KMS-11 (cell line): ENCODE measurements around the gene CCDC85B.

Experiments used
- H2AFZ ChIP-seq: fragments of 200-600 bp; sonication (generic); 2 replicates; pipeline ENCODE4 v1.6.1; 2016; ENCODE audit warnings: antibody characterized with exemption, mixed run types, low read depth
- H3K27ac ChIP-seq: fragments of 200-600 bp; sonication (generic); 2 replicates; pipeline ENCODE4 v1.6.1; 2016; ENCODE audit warnings: mild to moderate bottlenecking, mixed run types
- H3K27me3 ChIP-seq: fragments of 200-600 bp; sonication (generic); 2 replicates; pipeline ENCODE4 v1.6.1; 2017; ENCODE audit warnings: mild to moderate bottlenecking, low read depth, mixed run types, moderate library complexity; ENCODE audit not compliant: insufficient read depth
- H3K36me3 ChIP-seq: fragments of 200-600 bp; sonication (generic); 2 replicates; pipeline ENCODE4 v1.6.1; 2017; ENCODE audit warnings: mild to moderate bottlenecking, mixed run types; ENCODE audit not compliant: insufficient read depth
- H3K4me1 ChIP-seq: fragments of 200-600 bp; sonication (generic); 2 replicates; pipeline ENCODE4 v1.6.1; 2016; ENCODE audit warnings: mild to moderate bottlenecking, low read depth, mixed run types; ENCODE audit not compliant: poor library complexity, severe bottlenecking
- H3K4me2 ChIP-seq: fragments of 200-600 bp; sonication (generic); 2 replicates; pipeline ENCODE4 v1.7.0; 2016; ENCODE audit warnings: mild to moderate bottlenecking, mixed run types
- H3K4me3 ChIP-seq: fragments of 200-600 bp; sonication (generic); IDR thresholded peaks from 2 replicates; pipeline ENCODE4 v1.6.1; 2017; ENCODE audit warnings: low read depth, low read length, mixed read lengths; ENCODE audit not compliant: insufficient read depth
- H3K79me2 ChIP-seq: fragments of 200-600 bp; sonication (generic); 2 replicates; pipeline ENCODE4 v1.6.1; 2016; ENCODE audit warnings: low read depth, mixed run types; ENCODE audit not compliant: insufficient read depth
- H3K9ac ChIP-seq: fragments of 200-600 bp; sonication (generic); 2 replicates; pipeline ENCODE4 v1.6.1; 2016; ENCODE audit warnings: mild to moderate bottlenecking, mixed run types
- H4K20me1 ChIP-seq: fragments of 200-600 bp; sonication (generic); 2 replicates; pipeline ENCODE4 v1.6.1; 2016; ENCODE audit warnings: mild to moderate bottlenecking, mixed run types; ENCODE audit not compliant: insufficient read depth
- CTCF ChIP-seq: fragments of 200-600 bp; sonication (generic); conservative IDR thresholded peaks from 2 replicates; pipeline ENCODE4 v1.6.1; 2017; ENCODE audit warnings: low read depth, mild to moderate bottlenecking, antibody characterized with exemption, low read length, moderate library complexity, mixed read lengths

CCDC85B gene

GRCh38 chr11:65865550-65866172 is 24.8 kb upstream of the CCDC85B start:
- Histone ChIP-seq H3K27me3 (no peaks in the 10 kb centered on the region), H3K36me3 (no peaks in the 10 kb centered on the region), H4K20me1 (no peaks in the 10 kb centered on the region), H3K4me3 (no peak overlapping the region), H3K9ac (no peak overlapping the region), H3K4me1 (peaks cover 14% of the 10 kb centered on the region), H2AFZ (no peak overlapping the region), H3K79me2 (peaks cover 22% of the 10 kb centered on the region), H3K27ac (no peak overlapping the region), H3K4me2 (no peak overlapping the region)
- TF ChIP-seq CTCF, result no peak

GRCh38 chr11:65866509-65867283 is 23.8 kb upstream of the CCDC85B start:
- no peaks in the 10 kb centered on the region for H4K20me1 ChIP-seq

GRCh38 chr11:65867284-65868071 is 23.0 kb upstream of the CCDC85B start:
- Histone ChIP-seq H3K4me1 (peaks cover 4% of the 10 kb centered on the region), H3K79me2 (peaks cover 4% of the 10 kb centered on the region), H3K27ac (no peak overlapping the region), H3K27me3 (no peaks in the 10 kb centered on the region), H3K36me3 (no peaks in the 10 kb centered on the region), H2AFZ (no peak overlapping the region), H3K4me2 (no peak overlapping the region), H3K9ac (no peak overlapping the region), H3K4me3 (no peak overlapping the region), H4K20me1 (no peaks in the 10 kb centered on the region)
- TF ChIP-seq CTCF, result no peak

More at GRCh38 chr11:65866509-65867283, 23.8 kb upstream of the CCDC85B start:
- Histone ChIP-seq H3K27me3 (no peaks in the 10 kb centered on the region), H3K79me2 (peaks cover 12% of the 10 kb centered on the region), H3K9ac (no peak overlapping the region), H3K4me1 (peaks cover 12% of the 10 kb centered on the region), H3K27ac (no peak overlapping the region), H3K36me3 (no peaks in the 10 kb centered on the region), H3K4me3 (no peak overlapping the region), H3K4me2 (no peak overlapping the region), H2AFZ (no peak overlapping the region)
- TF ChIP-seq CTCF, result no peak

- H3K27me3 ChIP-seq, result no peaks in the 10 kb centered on the region
- H3K9ac ChIP-seq, result no peak overlapping the region
- no peaks in the 10 kb centered on the region for H4K20me1 ChIP-seq
- H3K27ac ChIP-seq, result no peak overlapping the region
- no peak for TF ChIP-seq CTCF
- H3K4me2 ChIP-seq, result no peak overlapping the region
- H3K4me1 ChIP-seq, result peaks cover 4% of the 10 kb centered on the region
- H2AFZ ChIP-seq, result no peak overlapping the region
- no peak overlapping the region for H3K4me3 ChIP-seq
- no peaks in the 10 kb centered on the region for H3K79me2 ChIP-seq
- H3K36me3 ChIP-seq, result no peaks in the 10 kb centered on the region
Measured at GRCh38 chr11:65868076-65868667, 22.3 kb upstream of the CCDC85B start.
